HG03520 (cell line): ENCODE measurements around the gene STK32C.
"Not testable (repeated sequence)": the region's sequence is repeated elsewhere in the genome, so short reads cannot be mapped to it uniquely, and the experiment has no call there.

Experiments
- ATAC-seq: cut with Tn5 transposase; IDR thresholded peaks from one replicate; pipeline ENCODE4 v1.9.1; 2021; ENCODE audit warnings: mild to moderate bottlenecking, moderate library complexity; ENCODE audit not compliant: unreplicated experiment

The STK32C gene

GRCh38 chr10:132320654-132321469 is 13.1 kb upstream of the STK32C start:
- no peak for ATAC-seq

GRCh38 chr10:132319853-132320653 is 12.3 kb upstream of the STK32C start:
- peak; percentile 99 for ATAC-seq

DNA sequence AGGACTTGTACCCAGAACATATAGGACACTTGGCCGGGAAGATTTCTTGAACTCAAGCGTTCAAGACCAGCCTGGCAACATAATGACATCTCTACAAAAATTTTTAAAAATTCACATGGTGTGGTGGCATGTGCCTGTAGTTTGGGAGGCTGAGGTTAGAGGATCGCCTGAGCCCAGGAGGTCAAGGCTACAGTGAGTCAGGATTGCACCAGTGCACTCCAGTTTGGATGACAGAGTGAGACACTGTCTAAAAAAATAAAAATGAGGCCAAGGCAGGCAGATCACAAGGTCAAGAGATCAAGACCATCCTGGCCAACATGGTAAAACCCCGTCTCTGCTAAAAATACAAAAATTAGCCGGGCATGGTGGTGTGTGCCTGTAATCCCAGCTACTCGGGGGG is 9.7 kb upstream of the STK32C start:
- not testable (repeated sequence) for ATAC-seq

DNA sequence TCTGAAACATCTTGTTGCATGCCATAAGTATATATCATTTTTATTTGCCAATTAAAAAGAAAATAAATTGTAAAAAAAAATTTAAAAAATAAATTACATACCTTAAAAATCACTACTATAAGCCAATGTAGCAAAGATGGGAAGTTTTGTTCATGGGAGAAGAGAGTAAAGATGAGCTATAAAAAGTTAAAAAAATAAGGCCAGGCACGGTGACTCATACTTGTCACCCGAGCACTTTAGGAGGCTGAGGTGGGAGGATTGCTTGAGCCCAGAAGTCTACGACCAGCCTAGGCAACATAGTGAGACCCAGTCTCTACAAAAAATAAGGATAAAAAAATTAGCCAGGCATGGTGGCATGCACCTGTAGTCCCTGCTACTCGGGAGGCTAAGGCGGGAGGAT is 8.4 kb upstream of the STK32C start:
- no peak for ATAC-seq

DNA sequence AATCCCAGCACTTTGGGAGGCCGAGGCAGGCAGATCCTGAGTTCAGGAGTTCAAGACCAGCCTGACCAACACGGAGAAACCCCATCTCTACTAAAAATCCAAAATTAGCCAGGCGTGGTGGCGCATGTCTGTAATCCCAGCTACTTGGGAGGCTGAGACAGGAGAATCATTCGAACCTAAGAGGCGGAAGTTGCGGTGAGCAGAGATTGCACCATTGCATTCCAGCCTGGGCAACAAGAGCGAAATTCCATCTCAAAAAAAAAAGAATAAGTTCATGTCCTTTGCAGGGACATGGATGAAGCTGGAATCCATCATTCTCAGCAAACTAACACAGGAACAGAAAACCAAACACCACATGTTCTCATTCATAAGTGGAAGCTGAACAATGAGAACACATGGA is 7.1 kb upstream of the STK32C start:
- not testable (repeated sequence) for ATAC-seq

GRCh38 chr10:132314336-132314735 is 6.6 kb upstream of the STK32C start:
- ATAC-seq = no peak

GRCh38 chr10:132313865-132314264 is 6.1 kb upstream of the STK32C start:
- ATAC-seq = no peak

DNA sequence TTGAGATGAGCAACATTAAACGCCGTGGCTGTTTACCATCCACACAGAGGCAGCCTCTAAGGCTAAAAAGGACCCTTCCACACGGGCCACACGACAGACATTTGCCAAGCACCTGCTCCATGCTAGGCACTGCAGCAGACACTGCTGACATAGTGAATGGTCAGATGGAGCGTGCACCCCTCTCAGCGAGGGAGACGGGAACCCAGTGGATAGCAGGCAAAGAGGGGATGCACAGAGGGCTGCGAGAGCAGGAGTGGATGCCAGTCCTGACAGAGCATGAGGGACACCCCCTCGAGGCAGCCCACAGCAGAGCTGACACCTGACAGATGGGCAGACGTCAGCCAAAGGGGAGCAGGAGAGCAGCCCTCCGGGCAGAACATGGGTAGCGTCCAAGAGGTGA is 5.6 kb upstream of the STK32C start:
- no peak for ATAC-seq

GRCh38 chr10:132311338-132311939 is 3.7 kb upstream of the STK32C start:
- no peak for ATAC-seq

- no peak for ATAC-seq
Measured at GRCh38 chr10:132310701-132311337, 3.1 kb upstream of the STK32C start.

- ATAC-seq = no peak
Measured at GRCh38 chr10:132309879-132310591, 2.3 kb upstream of the STK32C start.

GRCh38 chr10:132309471-132309865 is 1.7 kb upstream of the STK32C start:
- no peak for ATAC-seq

DNA sequence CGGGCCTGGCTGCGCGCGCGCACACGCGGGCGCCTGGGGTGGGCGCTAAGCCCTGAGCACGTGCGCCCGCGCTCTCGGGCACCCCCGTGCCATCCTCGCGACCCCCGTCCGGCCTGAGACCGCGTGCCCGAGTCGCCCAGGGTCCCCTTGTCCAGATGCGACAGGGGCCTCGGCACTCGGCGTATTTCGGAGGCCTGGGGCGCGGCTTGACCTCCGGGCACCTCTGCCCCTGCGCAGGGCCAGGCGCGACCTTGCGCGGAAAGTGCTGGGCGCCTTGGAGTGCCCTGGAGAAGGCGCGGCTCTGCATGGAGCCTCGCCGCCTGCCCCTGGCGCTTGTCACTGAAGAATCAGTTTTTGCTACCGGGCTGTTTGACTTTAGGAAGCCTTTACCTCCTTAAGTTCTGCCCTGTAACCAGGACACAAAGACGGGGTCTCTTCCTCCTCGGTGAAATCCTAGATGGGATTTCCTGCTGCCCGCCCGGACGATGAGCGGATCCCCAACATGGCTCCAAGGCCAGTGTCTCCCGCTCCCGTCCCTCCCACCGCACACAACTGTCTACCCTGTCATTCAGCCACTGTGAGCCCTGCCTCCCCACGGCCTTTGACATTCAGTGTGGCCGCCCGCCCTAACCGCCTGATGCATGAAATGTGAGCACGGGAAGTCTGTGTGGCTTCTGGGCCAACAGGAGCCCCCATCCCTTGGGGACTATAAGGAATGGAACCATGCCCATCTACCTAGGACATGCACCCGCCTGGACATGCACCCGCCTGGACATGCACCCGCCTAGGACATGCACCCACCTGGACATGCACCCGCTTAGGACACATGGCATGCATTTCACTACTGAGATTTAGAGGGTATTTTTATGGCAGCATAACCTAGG is 1.1 kb upstream of the STK32C start:
- ATAC-seq = no peak

- peak; percentile 21 for ATAC-seq
Measured at GRCh38 chr10:132306864-132307751, 642 bp downstream of the STK32C start.

DNA sequence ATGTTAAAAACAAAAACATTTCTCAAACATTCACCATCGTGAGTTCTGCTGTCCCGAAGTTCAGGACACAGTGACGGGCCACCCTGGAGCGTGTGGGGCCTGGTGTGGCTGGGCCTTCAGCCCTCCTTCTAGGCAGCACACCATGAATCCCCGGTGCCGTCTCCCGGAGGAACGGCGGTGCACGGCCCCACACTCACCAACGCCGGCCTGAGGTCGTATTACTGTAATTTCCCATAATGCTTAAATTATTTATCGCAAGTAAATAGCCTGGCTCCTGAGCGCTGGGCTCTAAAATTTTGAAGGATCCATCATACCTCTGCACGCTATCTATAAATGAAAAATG is 1.4 kb downstream of the STK32C start:
- ATAC-seq = no peak

- ATAC-seq = no peak
Measured at GRCh38 chr10:132305654-132306342, 2.0 kb downstream of the STK32C start.

DNA sequence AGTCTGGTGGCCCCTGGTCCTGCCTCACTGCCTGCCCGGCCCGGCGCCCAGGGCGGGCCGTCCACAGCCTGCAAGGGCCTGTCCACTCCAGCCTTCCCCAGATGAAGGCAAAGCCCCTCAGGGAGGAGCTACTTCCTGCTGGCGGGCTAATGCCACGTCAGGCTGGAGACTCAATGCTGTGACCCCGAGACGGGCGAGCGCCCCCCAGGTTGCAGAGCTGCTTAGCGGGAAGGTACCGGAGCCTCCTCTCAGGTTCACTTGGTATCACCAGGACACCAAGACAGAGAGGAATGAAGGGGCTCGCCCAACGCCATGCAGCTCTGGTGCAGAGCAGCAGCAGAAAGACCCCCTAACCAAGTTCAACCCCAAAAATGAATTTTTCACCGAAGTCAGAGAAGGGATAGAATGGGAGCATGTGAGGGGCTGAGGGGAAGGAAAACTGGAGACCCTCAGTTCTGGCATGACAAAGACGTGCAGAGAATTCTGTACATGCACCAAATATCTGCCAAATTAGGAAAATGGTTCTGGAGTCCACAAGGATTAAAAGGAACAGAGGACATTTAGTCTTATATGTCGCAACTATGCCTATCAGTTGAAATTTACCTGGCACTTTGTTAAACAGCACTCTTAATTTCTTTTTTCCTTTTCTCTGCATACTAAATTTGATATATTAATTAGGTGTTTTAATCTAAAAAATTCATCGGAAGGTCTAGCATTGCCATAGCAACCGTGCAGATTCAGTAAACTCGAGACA is 2.8 kb downstream of the STK32C start:
- ATAC-seq = no peak
